Measurements from ENCODE around the gene P4HA3. TPM values are rescaled to one million over a fixed set of nuclear protein-coding genes. Genes with fewer than 3 reads are reported as not detected.

Gene P4HA3
- total RNA-seq, 2 donors from 2014 or later, result not detected

DNA sequence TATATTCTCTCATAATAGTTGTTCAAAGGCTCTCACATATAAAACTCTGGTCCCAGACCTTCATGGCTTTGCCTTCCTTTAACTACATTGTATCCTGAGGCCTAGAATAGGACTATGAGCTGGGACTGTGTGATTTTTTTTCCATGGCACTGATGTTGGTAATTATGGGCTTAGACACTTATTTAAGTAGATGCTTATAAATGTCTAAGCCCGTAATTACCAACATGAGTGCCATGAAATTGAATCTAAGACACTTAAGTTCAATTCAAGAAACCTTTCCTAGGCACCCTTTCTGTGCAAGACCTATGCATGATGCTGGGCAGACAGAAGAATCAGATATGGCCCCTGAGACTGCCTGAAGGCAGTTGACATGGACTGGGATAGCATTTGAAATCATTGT, 63.0 kb downstream of the P4HA3 start:
- no peaks in the 10 kb centered on the region for H3K9me3 Mint-ChIP-seq
- no peak for DNase-seq (ENCODE audit: low spot score in 2 of 2)
- no peak for ATAC-seq
- no peak overlapping the region for H3K27ac Mint-ChIP-seq
- H3K36me3 Mint-ChIP-seq, result peaks cover 6 to 17% of the 10 kb centered on the region in 2 donors

DNA sequence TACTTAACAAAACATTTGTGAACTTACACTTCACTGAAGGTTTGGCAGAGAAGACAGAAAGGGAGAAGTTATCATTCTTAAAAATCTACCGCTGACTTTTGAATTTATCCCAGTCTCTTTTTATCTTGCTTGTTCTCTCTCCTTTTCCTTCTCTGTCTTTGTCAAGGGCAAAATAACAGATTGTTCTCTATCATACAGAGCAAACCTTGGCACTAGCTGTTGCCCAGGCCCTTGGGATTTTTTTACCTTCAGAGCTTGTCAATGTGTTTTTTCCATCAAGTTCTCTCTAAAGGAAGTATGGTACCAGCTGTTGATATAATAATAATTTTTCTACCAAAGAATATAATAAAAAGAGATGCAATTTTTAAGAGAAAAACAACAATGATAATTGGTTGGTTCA, 73.2 kb downstream of the P4HA3 start:
- DNase-seq (ENCODE audit: low spot score in 2 of 2), result no peak
- no peak overlapping the region for H3K27ac Mint-ChIP-seq
- H3K9me3 Mint-ChIP-seq, result peaks cover 0 to 5% of the 10 kb centered on the region in 2 donors
- H3K36me3 Mint-ChIP-seq, result peaks cover 19 to 25% of the 10 kb centered on the region in 2 donors
- no peak for ATAC-seq

DNA sequence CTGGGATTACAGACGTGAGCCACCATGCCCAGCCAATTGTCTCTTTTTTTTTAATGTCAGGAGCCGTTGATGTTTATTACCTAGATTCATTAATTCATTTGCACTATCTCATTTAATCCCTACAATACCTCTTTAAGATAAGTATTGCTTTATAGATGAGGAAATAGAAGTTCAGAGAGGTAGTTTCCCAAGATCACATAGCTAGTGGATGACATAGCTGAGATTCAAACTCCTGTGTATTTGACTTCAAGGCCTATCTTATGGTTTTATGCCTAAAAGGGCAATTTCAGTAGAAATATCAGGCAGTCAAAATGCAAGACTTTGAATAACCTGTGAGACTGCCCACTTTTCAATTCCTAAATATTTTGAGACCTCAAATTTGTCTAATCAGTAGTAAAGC, 73.9 kb downstream of the P4HA3 start:
- DNase-seq (ENCODE audit: low spot score in 2 of 2), result no peak
- ATAC-seq, result no peak
- Mint-ChIP-seq H3K9me3 (peaks cover 0 to 5% of the 10 kb centered on the region in 2 donors), H3K36me3 (peaks cover 19 to 25% of the 10 kb centered on the region in 2 donors), H3K27ac (no peak overlapping the region)

DNA sequence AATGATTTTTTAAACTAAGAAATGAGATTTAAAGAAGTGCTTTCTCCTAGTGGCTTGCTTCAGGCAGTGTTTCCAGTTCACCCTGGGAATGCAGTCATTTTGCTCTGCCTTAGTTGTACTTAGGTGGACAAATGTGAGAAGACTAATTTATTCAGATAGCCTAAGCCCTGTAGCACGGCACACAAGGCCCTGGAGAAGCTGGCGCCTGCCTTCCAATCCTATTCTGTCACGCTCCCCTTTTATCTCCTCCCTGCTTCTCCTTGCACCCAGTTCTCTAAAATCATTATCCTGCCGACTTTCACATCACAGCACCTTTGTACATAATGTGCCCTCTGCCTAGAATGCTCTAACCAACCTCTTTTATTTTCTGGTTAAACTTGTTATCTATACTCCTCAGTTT, 76.3 kb downstream of the P4HA3 start:
- no peak for DNase-seq (ENCODE audit: low spot score in 2 of 2)
- Mint-ChIP-seq H3K36me3 (peaks cover 13 to 22% of the 10 kb centered on the region in 2 donors), H3K9me3 (peaks cover 0 to 5% of the 10 kb centered on the region in 2 donors), H3K27ac (no peak overlapping the region)
- ATAC-seq, result no peak

GRCh38 chr11:74233683-74234082, 77.8 kb downstream of the P4HA3 start:
- DNase-seq (ENCODE audit: low spot score in 2 of 2) (no peak), ATAC-seq (no peak)
- H3K36me3 Mint-ChIP-seq, result peaks cover under 1 to 7% of the 10 kb centered on the region in 2 donors
- no peaks in the 10 kb centered on the region for H3K9me3 Mint-ChIP-seq
- no peak overlapping the region for H3K27ac Mint-ChIP-seq

DNA sequence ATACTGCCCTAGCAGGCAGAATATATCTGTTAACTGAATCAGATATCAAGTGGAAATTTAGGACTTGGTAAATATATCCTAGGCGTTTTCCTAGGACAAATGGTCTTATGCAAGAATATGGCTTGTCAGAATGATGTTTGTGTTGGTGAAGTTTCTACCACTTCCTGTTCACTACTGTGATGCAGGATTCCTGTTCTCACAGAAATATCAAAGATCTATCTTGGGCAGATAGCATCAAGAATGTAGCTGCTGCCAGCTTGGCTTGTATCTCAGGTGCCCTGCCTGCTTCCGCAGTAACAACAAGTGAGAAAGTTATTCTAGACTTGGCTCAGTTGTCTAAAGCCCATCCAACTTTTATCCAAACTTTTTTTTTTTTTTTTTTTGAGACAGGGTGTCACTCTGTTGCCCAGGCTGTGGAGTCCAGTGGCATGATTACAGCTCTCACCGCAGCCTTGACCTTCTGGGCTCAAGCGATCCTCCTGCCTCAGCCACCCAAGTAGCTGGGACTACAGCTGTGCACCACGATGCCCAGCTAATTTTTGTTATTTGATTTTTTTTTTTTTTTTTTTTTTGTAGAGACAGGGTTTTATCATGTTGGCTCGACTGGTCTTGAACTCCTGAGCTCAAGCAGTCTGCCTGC, 79.0 kb downstream of the P4HA3 start:
- DNase-seq (ENCODE audit: low spot score in 2 of 2) (no peak), ATAC-seq (peak in 1 of 2 donors; percentile 44)
- Mint-ChIP-seq H3K27ac (peak overlapping the region in 1 of 2 donors; percentile 7), H3K36me3 (peaks cover 0 to 7% of the 10 kb centered on the region in 2 donors), H3K9me3 (no peaks in the 10 kb centered on the region)

- DNase-seq (ENCODE audit: low spot score in 2 of 2) (no peak), ATAC-seq (no peak)
- peaks cover 4 to 18% of the 10 kb centered on the region in 2 donors for H3K36me3 Mint-ChIP-seq
- H3K27ac Mint-ChIP-seq, result no peak overlapping the region
- no peaks in the 10 kb centered on the region for H3K9me3 Mint-ChIP-seq
These were observed 84.5 kb downstream of the P4HA3 start for GRCh38 chr11:74226907-74227306.

GRCh38 chr11:74225565-74225964, 85.9 kb downstream of the P4HA3 start:
- ATAC-seq (no peak), DNase-seq (ENCODE audit: low spot score in 2 of 2) (no peak)
- H3K9me3 Mint-ChIP-seq, result no peaks in the 10 kb centered on the region
- peaks cover 4 to 19% of the 10 kb centered on the region in 2 donors for H3K36me3 Mint-ChIP-seq
- no peak overlapping the region for H3K27ac Mint-ChIP-seq

- no peak overlapping the region for H3K27ac Mint-ChIP-seq
- DNase-seq (ENCODE audit: low spot score in 2 of 2), result no peak
- no peak for ATAC-seq
- H3K9me3 Mint-ChIP-seq, result no peaks in the 10 kb centered on the region
- peaks cover 5 to 21% of the 10 kb centered on the region in 2 donors for H3K36me3 Mint-ChIP-seq
These were observed 89.6 kb downstream of the P4HA3 start for GRCh38 chr11:74221816-74222215.

DNA sequence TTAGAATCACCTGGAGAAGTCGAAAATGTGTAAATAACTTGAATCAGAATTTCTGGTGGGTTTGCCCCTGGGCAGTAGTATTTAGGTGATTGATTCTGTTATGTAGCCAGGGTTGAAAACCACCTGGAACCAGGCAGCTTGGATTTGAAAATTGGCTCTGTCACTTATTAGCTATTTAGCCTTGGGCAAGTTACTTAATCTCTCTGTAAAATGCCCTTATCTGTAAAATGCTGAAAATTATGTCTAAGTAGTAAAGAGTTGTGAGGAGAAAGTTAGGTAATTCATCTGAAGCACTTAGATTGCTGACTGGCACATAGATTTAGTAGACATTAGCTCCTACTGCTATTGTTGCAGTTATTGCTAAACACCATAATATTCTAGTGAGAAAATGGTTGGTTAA, 91.1 kb downstream of the P4HA3 start:
- no peak for ATAC-seq
- Mint-ChIP-seq H3K27ac (no peak overlapping the region), H3K9me3 (peaks cover 0 to 5% of the 10 kb centered on the region in 2 donors), H3K36me3 (peaks cover 14 to 32% of the 10 kb centered on the region in 2 donors)
- no peak for DNase-seq (ENCODE audit: low spot score in 2 of 2)

Other genes starting within 250 kb of the P4HA3 start
- gene C2CD3, start 140.6 kb downstream of the P4HA3 start, total RNA-seq, result 10 to 100 TPM; 28.6 to 42.8 TPM
- gene PPME1, start 140.4 kb downstream of the P4HA3 start, total RNA-seq, result 10 to 100 TPM; 35.0 to 73.9 TPM
- 10 to 100 TPM; 10.8 to 20.8 TPM for gene PGM2L1, start 86.8 kb upstream of the P4HA3 start, total RNA-seq
- not detected for gene KCNE3, start 155.9 kb upstream of the P4HA3 start, total RNA-seq
- gene LIPT2, start 182.1 kb upstream of the P4HA3 start, total RNA-seq, result 1 to 10 TPM; 2.6 to 4.7 TPM

Measured in activated naive CD4-positive, alpha-beta T cell treated with anti-CD3 and anti-CD28 coated beads, Interleukin-2, amount 50 U/mL, for 72 hours (primary cell).